ENCODE data around the gene SCARB1. TPM values are rescaled to one million over a fixed set of nuclear protein-coding genes. Genes with fewer than 3 reads are reported as not detected.

Gene SCARB1
- total and polyA plus RNA-seq, 2 of the 13 experiments (the other 11 are each of a cell fraction or from before 2014, with no cell fraction given), result 63.4 to 160 TPM

- TF ChIP-seq RNF219 (CRISPR knock-in tag; IDR thresholded peaks at IDR 0.05) (no peak), ZNF629 (CRISPR knock-in tag; conservative IDR thresholded peaks at IDR 0.05) (peak; percentile 74), DNMT1 (CRISPR knock-in tag; IDR thresholded peaks at IDR 0.05) (no peak), TBL1XR1 (IDR thresholded peaks at IDR 0.05; ENCODE audit: borderline replicate concordance, low read length, partially characterized antibody) (peak; percentile 36), ZFP90 (CRISPR knock-in tag; IDR thresholded peaks at IDR 0.05; ENCODE audit: borderline replicate concordance) (peak; percentile 100), ZNF597 (CRISPR knock-in tag; IDR thresholded peaks at IDR 0.05) (no peak), GLI4 (CRISPR knock-in tag; IDR thresholded peaks at IDR 0.05; ENCODE audit: borderline replicate concordance) (no peak), JARID2 (CRISPR knock-in tag; IDR thresholded peaks at IDR 0.05; ENCODE audit: insufficient replicate concordance) (no peak), DMAP1 (CRISPR knock-in tag; IDR thresholded peaks at IDR 0.05) (peak; percentile 68; the same call in 1 of the 2 replicates), SIX1 (CRISPR knock-in tag; IDR thresholded peaks at IDR 0.05; ENCODE audit: borderline replicate concordance) (peak; percentile 38; the same call in 1 of the 2 replicates), ZNF354B (CRISPR knock-in tag; IDR thresholded peaks at IDR 0.05) (no peak), DZIP1 (CRISPR knock-in tag; IDR thresholded peaks at IDR 0.05) (no peak), REPIN1 (CRISPR knock-in tag; IDR thresholded peaks at IDR 0.05; ENCODE audit: borderline replicate concordance, low read depth) (no peak), PATZ1 (CRISPR knock-in tag; IDR thresholded peaks at IDR 0.05) (peak; percentile 41), NONO (IDR thresholded peaks at IDR 0.05) (no peak), NONO (CRISPR knock-in tag; conservative IDR thresholded peaks at IDR 0.05) (no peak), ELF4 (CRISPR knock-in tag; IDR thresholded peaks at IDR 0.05; ENCODE audit: borderline replicate concordance) (no peak), ZNF546 (CRISPR knock-in tag; conservative IDR thresholded peaks at IDR 0.05) (no peak), HDAC2 (CRISPR knock-in tag; IDR thresholded peaks at IDR 0.05) (peak; percentile 89), ZNF598 (CRISPR knock-in tag; IDR thresholded peaks at IDR 0.05; ENCODE audit: borderline replicate concordance) (no peak), MTF1 (CRISPR knock-in tag; IDR thresholded peaks at IDR 0.05) (no peak)
These were observed 25.5 kb downstream of the SCARB1 start (continued) for GRCh38 chr12:124837958-124838803.
